CD4-positive, CD25-positive, alpha-beta regulatory T cell (primary cell): ENCODE data around the gene PICK1. TPM values are rescaled to one million over a fixed set of nuclear protein-coding genes. Genes with fewer than 3 reads are reported as not detected.

Source experiments
- ATAC-seq, 2 donors: fragments of 150-1000 bp; cut with Tn5 transposase; one replicate each; pipeline ENCODE4 v1.10.0; 2021; ENCODE audit warnings: low read depth in 2 of 2, moderate number of reproducible peaks in 2 of 2, moderate library complexity in 1 of 2
- DNase-seq, 3 donors: peaks; one replicate each; pipeline versions ENCODE4 v3.0.0 to v3.0.0-alpha.2; 2012 to 2022; ENCODE audit warnings: mixed read lengths in 1 of 3
- H3K27ac ChIP-seq: one replicate; pipeline ENCODE4 v1.7.0; 2013; ENCODE audit warnings: mild to moderate bottlenecking, low read length; ENCODE audit not compliant: insufficient read depth, poor library complexity, severe bottlenecking
- H3K27me3 ChIP-seq: one replicate; pipeline ENCODE4 v1.7.0; 2013; ENCODE audit warnings: low read length; ENCODE audit not compliant: control insufficient read depth, insufficient read depth
- H3K36me3 ChIP-seq: one replicate; pipeline ENCODE4 v1.7.0; 2013; ENCODE audit warnings: mild to moderate bottlenecking, low read length, moderate library complexity; ENCODE audit not compliant: control insufficient read depth, insufficient read depth
- H3K4me1 ChIP-seq: 2 replicates; pipeline ENCODE4 v1.7.0; 2013; ENCODE audit warnings: mild to moderate bottlenecking, low read length; ENCODE audit not compliant: insufficient read depth, control insufficient read depth, poor library complexity, severe bottlenecking
- H3K4me3 ChIP-seq: one replicate; pipeline ENCODE4 v1.7.0; 2013; ENCODE audit warnings: low read depth, mild to moderate bottlenecking, low read length, moderate library complexity
- H3K9me3 ChIP-seq, 2 experiments: 1 replicate in 1 of 2; 2 replicates in 1 of 2; pipeline ENCODE4 v1.7.0; 2013; ENCODE audit warnings: low read length in 2 of 2, mild to moderate bottlenecking in 1 of 2, moderate library complexity in 1 of 2; ENCODE audit not compliant: control insufficient read depth in 2 of 2
- H3K27ac Mint-ChIP-seq, 3 donors: one replicate each; pipeline ENCODE4 v1.8.0; 2020 to 2022; ENCODE audit warnings: mild to moderate bottlenecking in 3 of 3, mixed read lengths in 3 of 3, moderate library complexity in 2 of 3
- H3K27me3 Mint-ChIP-seq: one replicate; pipeline ENCODE4 v1.8.0; 2022; ENCODE audit warnings: mild to moderate bottlenecking, mixed read lengths
- H3K36me3 Mint-ChIP-seq: one replicate; pipeline ENCODE4 v1.8.0; 2020; ENCODE audit warnings: mixed read lengths
- H3K4me1 Mint-ChIP-seq, 4 donors: one replicate each; pipeline ENCODE4 v1.8.0; 2020 to 2022; ENCODE audit warnings: mixed read lengths in 4 of 4, mild to moderate bottlenecking in 1 of 4
- H3K4me3 Mint-ChIP-seq, 4 donors: one replicate each; pipeline ENCODE4 v1.8.0; 2020 to 2022; ENCODE audit warnings: mild to moderate bottlenecking in 4 of 4, mixed read lengths in 4 of 4, moderate library complexity in 3 of 4
- H3K9me3 Mint-ChIP-seq, 7 donors: one replicate each; pipeline ENCODE4 v1.8.0; 2020 to 2022; ENCODE audit warnings: mixed read lengths in 7 of 7, mild to moderate bottlenecking in 3 of 7, moderate library complexity in 2 of 7
- polyA plus RNA-seq, 4 donors: library from polyadenylated mRNA; unstranded; fragments of 300-500 nt; fragmentation: Illumina TruSeq; gene quantifications; one replicate each; pipeline ENCODE4 v1.2.3, GENCODE V29; 2021
- total RNA-seq: library from RNA; stranded (reverse); gene quantifications from one replicate; pipeline ENCODE4 v1.2.3, GENCODE V29; 2022

The PICK1 gene
- total and polyA plus RNA-seq, 5 donors from 2014 or later = 4.5 to 23.0 (median 7.0) TPM

- H3K4me1 Mint-ChIP-seq = no peaks in the 10 kb centered on the region
- H3K4me3 Mint-ChIP-seq = no peak overlapping the region
- no peak overlapping the region for H3K27ac ChIP-seq
- H3K9me3 Mint-ChIP-seq = no peaks in the 10 kb centered on the region
- ATAC-seq = no peak
- H3K36me3 ChIP-seq = no peaks in the 10 kb centered on the region
- no peak for DNase-seq
- H3K27me3 ChIP-seq = no peaks in the 10 kb centered on the region
- H3K9me3 ChIP-seq = no peaks in the 10 kb centered on the region
- no peaks in the 10 kb centered on the region for H3K4me1 ChIP-seq
- no peaks in the 10 kb centered on the region for H3K27me3 Mint-ChIP-seq
- H3K4me3 ChIP-seq = no peak overlapping the region
- H3K27ac Mint-ChIP-seq = no peak overlapping the region
- H3K36me3 Mint-ChIP-seq = peaks cover 17% of the 10 kb centered on the region
Observed at GRCh38 chr22:38097058-38097457, 39.9 kb downstream of the PICK1 start.

- Mint-ChIP-seq H3K4me3 (no peak overlapping the region), H3K27me3 (no peaks in the 10 kb centered on the region), H3K9me3 (no peaks in the 10 kb centered on the region), H3K27ac (no peak overlapping the region), H3K36me3 (peaks cover 14% of the 10 kb centered on the region), H3K4me1 (no peaks in the 10 kb centered on the region)
- Histone ChIP-seq H3K27ac (no peak overlapping the region), H3K27me3 (no peaks in the 10 kb centered on the region), H3K4me1 (no peaks in the 10 kb centered on the region), H3K4me3 (no peak overlapping the region), H3K36me3 (no peaks in the 10 kb centered on the region), H3K9me3 (no peaks in the 10 kb centered on the region)
- no peak for ATAC-seq
- no peak for DNase-seq
Observed at GRCh38 chr22:38097557-38098409, 40.6 kb downstream of the PICK1 start.

DNA sequence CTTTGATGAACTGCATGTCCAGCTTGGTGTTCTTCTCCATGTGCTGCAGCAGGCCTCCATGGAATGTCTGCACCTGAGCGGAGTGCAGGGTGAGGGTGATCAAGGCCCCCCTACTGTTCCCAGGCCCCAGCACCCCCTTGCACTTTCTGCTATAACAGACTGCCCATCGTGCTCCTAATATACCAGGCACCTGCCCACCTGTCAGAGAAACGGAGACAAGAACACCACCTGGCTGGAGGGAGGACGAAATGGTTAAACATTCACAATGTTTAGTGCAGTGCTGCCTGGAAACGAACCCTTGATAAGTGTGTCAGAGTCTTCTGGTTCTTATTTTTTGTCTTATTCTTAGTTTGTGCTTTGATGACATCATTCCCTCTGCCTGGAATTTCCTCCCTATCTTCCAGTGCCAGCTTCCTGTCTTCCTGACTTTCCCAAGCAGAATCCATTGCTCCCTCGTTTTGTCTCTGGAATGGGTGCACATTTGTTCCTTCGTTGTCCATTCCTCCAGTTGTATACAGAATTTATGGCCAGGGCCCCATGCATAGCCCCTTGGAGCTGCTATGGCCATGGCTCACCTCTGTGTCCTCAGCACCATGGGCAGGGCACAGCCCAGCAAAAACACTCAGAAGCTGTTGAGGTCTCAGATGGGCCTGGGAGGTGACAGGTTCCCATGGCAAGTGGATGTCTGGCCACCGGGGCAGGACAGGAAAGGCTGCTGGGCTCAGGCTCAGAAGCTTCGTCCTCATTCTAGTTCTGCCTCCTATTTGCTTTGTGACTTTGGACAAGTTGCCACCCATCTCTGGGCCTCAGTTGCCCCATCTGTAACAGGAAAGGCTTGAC is 41.4 kb downstream of the PICK1 start:
- DNase-seq (no peak), ATAC-seq (no peak)

GRCh38 chr22:38103641-38104040 is 46.4 kb downstream of the PICK1 start:
- Mint-ChIP-seq H3K27ac (no peak overlapping the region), H3K27me3 (peaks cover 2% of the 10 kb centered on the region), H3K9me3 (no peaks in the 10 kb centered on the region), H3K4me3 (no peak overlapping the region), H3K36me3 (peaks cover 9% of the 10 kb centered on the region), H3K4me1 (peaks cover 0 to 4% (median 0%) of the 10 kb centered on the region in 4 donors)
- no peaks in the 10 kb centered on the region for H3K27me3 ChIP-seq
- DNase-seq (no peak), ATAC-seq (no peak)
- H3K36me3 ChIP-seq = no peaks in the 10 kb centered on the region
- H3K27ac ChIP-seq = no peak overlapping the region
- H3K4me1 ChIP-seq = no peaks in the 10 kb centered on the region
- no peak overlapping the region for H3K4me3 ChIP-seq
- no peaks in the 10 kb centered on the region for H3K9me3 ChIP-seq

More for the DNA sequence above, 41.4 kb downstream of the PICK1 start:
- Mint-ChIP-seq H3K4me1 (no peaks in the 10 kb centered on the region), H3K4me3 (no peak overlapping the region), H3K27ac (no peak overlapping the region), H3K27me3 (no peaks in the 10 kb centered on the region), H3K36me3 (peaks cover 14% of the 10 kb centered on the region), H3K9me3 (no peaks in the 10 kb centered on the region)
- no peaks in the 10 kb centered on the region for H3K4me1 ChIP-seq
- H3K36me3 ChIP-seq = no peaks in the 10 kb centered on the region
- H3K9me3 ChIP-seq = no peaks in the 10 kb centered on the region
- H3K4me3 ChIP-seq = no peak overlapping the region
- no peaks in the 10 kb centered on the region for H3K27me3 ChIP-seq
- no peak overlapping the region for H3K27ac ChIP-seq

- H3K4me1 ChIP-seq = no peaks in the 10 kb centered on the region
- Mint-ChIP-seq H3K27me3 (peaks cover 6% of the 10 kb centered on the region), H3K36me3 (peaks cover 9% of the 10 kb centered on the region), H3K4me3 (no peak overlapping the region), H3K4me1 (peaks cover 0 to 4% (median 0%) of the 10 kb centered on the region in 4 donors), H3K27ac (no peak overlapping the region), H3K9me3 (no peaks in the 10 kb centered on the region)
- DNase-seq = no peak
- H3K27ac ChIP-seq = no peak overlapping the region
- no peak overlapping the region for H3K4me3 ChIP-seq
- H3K27me3 ChIP-seq = no peaks in the 10 kb centered on the region
- H3K9me3 ChIP-seq = no peaks in the 10 kb centered on the region
- no peak for ATAC-seq
- H3K36me3 ChIP-seq = no peaks in the 10 kb centered on the region
Observed at GRCh38 chr22:38104084-38104483, 46.9 kb downstream of the PICK1 start.

DNA sequence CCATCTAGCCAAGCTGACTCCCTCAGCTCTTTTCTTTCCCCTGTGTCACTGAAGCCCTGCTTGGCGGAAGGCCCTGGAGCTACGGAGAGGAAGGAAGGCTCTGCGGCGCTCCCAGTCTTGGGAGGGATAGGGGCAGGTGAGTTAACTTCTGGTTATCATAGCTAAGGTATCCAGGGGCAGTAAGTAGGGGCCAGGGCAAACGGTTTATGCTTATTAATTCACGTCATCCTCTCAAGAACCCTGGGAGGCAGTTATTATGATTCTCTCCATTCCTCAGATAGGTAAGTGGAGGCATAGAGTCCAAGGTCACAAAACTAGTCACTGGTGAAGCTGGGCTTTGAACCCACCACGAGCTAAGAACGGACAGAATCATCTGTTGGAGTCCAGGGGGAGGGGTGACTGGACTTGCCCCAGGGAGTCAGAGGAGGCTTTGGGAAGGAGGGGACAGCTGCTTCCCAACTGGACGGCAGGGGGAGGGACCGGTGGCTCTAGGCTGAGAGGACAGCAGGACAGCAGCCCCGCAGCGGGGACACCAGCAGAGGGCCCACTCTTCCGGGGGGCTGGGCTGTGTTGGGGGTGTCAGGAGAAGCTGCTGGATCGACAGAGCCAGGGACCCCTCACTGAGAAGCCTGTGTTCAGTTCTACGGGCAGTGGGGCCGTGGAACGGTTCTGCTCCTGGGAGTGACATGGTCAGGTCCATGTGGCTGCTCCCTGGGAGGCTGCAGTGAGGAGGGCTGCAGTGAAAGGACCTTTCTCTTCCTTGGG is 49.8 kb downstream of the PICK1 start:
- Mint-ChIP-seq H3K9me3 (no peaks in the 10 kb centered on the region), H3K27ac (no peak overlapping the region), H3K4me3 (peak overlapping the region in 1 of 4 donors; percentile 87), H3K36me3 (peaks cover 9% of the 10 kb centered on the region), H3K27me3 (peaks cover 6% of the 10 kb centered on the region), H3K4me1 (peaks cover 0 to 4% (median 0%) of the 10 kb centered on the region in 4 donors)
- H3K4me1 ChIP-seq = no peaks in the 10 kb centered on the region
- H3K27ac ChIP-seq = no peak overlapping the region
- no peaks in the 10 kb centered on the region for H3K9me3 ChIP-seq
- H3K36me3 ChIP-seq = no peaks in the 10 kb centered on the region
- ATAC-seq (no peak), DNase-seq (no peak)
- no peaks in the 10 kb centered on the region for H3K27me3 ChIP-seq
- no peak overlapping the region for H3K4me3 ChIP-seq

GRCh38 chr22:38107692-38108515 is 50.7 kb downstream of the PICK1 start:
- ATAC-seq (no peak), DNase-seq (no peak)
- no peaks in the 10 kb centered on the region for H3K27me3 ChIP-seq
- peak overlapping the region in 1 of 3 donors; percentile 67 for H3K27ac Mint-ChIP-seq
- H3K4me3 ChIP-seq = no peak overlapping the region
- H3K4me1 Mint-ChIP-seq = peaks cover 0 to 4% (median 0%) of the 10 kb centered on the region in 4 donors
- no peak overlapping the region for H3K4me3 Mint-ChIP-seq
- H3K4me1 ChIP-seq = no peaks in the 10 kb centered on the region
- H3K9me3 Mint-ChIP-seq = peaks cover 0 to 1% (median 0%) of the 10 kb centered on the region in 7 donors
- no peaks in the 10 kb centered on the region for H3K36me3 ChIP-seq
- H3K27ac ChIP-seq = no peak overlapping the region
- peaks cover 6% of the 10 kb centered on the region for H3K27me3 Mint-ChIP-seq
- peaks cover 11% of the 10 kb centered on the region for H3K36me3 Mint-ChIP-seq
- H3K9me3 ChIP-seq = no peaks in the 10 kb centered on the region
